HG02884 (cell line): Measurements from ENCODE around the gene SLC35D1.

Source experiments
- ATAC-seq: cut with Tn5 transposase; IDR thresholded peaks from one replicate; pipeline ENCODE4 v1.9.1; 2021; ENCODE audit warnings: mild to moderate bottlenecking, moderate library complexity; ENCODE audit not compliant: unreplicated experiment

The SLC35D1 gene

DNA sequence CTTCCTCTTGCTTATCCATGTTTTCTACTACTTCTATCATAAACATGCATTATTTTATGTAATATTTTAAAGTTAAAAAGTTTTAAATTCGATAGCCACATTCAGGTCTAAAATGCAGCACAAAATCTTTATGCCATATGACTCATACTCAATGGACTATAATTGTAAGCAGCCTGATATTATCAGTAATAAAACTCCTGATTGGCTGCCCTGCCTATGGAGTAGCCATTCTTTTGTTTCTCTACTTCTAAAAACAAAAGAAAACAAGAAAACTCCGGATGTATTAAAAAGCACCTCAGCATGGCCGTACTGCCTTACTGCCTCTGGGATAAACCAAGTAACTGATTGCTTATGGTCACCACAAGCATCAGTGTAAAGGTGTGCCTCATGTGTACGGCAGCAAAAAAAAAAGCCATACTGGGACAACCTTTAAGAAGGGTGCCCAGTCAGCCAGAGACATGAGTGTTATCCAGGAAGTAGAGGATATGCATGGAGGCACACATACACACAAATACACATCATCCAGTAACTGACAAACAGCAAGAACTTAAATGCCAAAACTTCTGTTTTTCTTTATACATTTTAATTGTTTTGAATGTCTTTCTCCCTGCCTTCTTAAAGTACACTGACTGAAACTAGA lies 9.2 kb downstream of the SLC35D1 start:
- no peak for ATAC-seq

DNA sequence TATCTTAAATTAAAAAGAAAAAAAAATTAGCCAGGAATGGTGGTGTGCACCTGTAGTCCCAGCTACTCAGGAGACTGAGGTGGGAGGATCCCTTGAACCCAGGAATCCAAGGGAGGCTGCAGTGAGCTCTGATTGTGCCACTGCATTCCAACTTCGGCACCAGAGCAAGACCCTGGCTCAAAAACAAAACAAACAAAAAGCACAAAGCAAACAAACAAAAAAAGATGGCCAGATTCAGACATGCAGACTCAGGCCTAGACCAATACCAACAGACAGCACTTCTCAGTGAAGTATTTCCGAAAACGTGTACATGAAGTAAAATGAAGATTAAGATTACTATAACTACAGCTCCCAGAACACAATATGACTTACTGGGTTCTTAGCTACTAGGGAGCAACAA lies 10.6 kb downstream of the SLC35D1 start:
- no peak for ATAC-seq

DNA sequence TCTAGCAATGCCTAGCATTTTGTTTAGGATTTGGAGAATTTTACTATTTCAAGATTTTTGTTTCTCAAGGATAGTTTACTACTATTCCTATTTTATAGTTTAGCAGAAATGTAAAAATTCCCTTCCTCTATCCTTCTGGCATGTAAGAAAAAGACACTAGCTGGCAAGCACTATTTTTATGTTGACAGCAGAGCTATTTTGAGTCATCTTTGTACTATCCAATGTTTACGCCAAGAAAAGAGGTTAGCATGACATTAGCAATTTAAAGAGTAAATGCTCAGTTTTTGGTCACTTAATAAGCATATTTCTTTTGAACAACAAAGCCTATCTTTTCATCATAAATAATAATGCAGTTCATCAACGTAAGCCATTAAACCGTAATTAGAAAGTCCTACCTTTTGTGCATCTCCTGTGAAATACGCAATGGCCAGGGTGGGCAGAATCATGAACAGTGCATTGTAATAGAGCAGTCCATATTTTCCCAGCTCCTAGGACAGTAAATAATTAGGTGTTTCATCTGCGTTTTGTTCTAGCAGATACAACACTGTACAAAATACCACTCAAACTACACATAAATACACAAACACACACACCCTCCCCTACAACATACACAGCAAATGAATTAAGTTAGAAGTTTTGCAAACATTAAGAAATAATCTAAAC lies 12.0 kb downstream of the SLC35D1 start:
- ATAC-seq: no peak

DNA sequence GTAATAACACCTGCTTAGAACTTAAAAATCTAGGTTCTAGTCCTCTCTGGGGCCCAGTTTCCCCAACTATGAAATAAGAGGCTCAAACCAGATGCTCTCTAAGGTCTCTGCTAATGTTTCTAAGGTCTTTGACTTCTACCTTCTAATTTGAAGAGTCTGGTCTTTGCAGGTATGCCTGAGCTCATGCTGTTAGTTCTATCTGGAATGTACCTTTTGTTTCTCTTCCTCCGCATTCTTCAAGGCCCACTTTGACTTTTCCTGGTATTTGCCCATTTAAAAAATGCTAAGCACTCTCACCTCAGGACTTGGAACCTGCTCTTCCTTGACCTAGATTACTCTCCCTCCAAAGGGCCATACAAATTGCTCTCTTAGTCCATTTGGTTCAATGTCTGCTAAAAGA lies 13.5 kb downstream of the SLC35D1 start:
- no peak for ATAC-seq

DNA sequence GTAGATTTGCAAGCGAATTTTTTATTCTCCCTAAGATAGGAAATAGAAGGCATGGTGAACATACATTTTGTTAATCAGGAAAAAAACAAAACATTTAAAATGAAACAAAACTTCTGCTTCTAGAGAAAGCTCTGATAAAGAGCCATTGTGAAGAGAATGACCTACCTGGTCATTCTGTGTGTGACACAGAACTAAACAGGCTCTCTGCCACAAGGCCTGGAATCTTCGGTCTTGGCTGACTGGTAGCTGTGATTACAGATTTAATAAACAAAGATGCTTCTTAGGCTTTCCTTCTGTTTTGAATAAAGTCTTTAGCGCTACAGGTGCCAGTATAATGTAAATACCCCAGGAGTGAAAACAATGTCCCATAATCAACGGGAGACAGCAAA lies 22.1 kb downstream of the SLC35D1 start:
- no peak for ATAC-seq

DNA sequence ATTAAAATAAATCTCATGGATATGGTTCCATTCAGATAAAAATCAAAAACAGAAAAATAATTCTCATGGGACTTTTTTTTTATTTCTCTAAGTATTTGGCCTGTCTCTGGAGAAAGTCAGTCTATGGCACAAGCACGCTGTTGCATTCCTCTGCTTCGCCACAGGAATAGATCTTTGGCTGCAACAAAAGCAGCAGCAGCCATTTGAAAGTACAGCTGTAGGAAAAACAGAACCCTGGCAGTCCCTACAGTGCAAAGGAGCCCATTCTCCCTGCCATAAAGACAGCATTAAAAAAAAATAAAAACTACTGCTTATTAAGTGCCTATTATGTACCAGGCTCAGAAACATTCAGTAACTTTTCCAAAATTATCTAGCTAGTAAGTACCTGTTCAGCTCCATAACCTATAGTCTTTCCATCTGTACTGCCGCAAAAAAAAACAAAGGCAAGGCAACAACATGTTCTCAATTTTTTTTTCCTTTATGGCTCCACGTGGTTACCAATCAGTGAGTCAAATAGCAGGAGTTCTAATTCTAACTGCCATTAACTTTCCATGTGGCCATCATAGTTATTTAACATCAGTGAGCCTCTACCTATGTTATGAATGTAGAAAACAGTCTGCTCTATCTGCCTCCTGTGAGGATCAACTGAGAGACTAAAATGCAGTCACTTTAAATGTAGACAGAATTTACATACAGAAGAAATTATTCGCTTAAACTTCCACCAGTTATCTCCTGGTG lies 22.7 kb downstream of the SLC35D1 start:
- no peak for ATAC-seq

DNA sequence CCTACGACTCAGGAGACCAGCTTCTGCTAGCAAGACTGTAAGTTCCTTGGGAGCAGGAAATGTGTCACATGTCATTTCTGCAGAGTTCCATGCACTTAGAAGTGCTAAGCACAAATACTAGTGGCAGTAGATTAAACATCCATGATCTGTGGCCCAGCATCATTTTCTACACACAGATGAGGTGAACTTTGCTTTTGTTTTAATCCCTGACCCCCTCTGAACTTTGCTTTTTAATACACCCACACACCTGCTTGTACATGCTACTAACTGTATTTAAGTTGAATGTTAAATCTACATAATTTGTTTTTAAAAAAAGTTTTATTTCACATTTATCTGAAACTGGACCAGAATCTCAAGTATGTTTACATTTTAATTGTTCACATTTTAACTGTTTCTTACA lies 24.5 kb downstream of the SLC35D1 start:
- no peak for ATAC-seq

DNA sequence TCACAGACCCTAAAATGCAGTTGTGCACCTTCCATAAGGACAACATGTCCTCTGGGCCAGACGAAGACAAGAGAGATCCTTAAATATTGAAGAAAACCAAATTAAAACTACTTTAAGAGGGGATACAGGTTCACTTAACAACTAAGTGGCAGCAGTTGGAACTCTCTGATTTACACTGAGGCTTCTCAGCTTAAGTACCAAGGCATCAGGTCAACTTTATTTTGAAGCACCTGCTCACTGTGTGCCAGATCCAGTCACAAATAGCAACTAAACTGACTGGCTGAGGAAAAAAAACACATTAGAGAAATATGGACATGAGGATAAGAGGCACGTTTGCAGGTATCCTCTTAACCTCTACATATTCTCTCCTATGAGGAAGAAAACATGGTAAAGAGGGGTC lies 33.2 kb downstream of the SLC35D1 start:
- ATAC-seq: no peak

DNA sequence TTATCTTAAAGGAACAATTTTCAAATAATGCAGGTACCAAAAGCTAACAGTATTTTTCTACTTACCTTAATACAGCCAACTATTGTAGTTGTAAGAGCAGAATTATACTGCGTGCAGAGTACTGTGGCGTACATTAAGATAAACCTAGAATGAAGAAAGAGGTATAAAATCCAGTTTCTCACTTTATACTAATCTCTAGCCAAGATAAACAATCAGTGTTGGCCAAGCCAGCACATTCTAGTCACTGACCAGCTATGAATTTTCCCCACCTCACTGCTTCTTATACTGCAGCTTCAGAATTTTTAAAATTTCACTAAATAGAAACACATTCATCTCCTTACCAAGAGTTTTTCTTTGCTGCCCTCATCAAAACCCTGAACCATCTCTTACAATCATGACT lies 33.6 kb downstream of the SLC35D1 start:
- no peak for ATAC-seq

DNA sequence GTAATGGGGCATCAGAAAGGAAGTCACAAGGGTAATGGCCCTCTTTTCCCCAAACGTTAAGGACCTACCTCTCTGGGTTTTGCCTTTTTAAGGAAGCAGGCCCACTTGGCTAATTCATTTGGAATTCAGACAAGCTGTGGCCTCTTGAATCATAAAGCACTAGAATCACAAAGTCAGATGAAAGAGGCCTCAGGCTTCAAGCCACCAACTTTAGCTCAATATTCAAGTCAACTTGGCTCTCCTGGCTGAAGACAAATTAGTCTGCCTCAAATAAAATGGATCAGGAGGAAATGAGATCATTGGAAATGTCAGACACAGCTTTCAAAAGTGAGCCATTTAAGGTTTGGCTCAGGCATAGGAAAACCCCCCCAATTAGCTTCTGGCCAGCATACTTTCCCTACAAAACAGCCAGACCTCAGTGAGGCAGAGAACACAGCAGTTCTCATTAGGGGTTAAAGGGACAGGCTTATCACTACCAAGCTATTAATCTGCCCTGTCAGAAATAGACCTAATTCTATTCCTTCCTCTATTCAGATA lies 34.3 kb downstream of the SLC35D1 start:
- no peak for ATAC-seq

DNA sequence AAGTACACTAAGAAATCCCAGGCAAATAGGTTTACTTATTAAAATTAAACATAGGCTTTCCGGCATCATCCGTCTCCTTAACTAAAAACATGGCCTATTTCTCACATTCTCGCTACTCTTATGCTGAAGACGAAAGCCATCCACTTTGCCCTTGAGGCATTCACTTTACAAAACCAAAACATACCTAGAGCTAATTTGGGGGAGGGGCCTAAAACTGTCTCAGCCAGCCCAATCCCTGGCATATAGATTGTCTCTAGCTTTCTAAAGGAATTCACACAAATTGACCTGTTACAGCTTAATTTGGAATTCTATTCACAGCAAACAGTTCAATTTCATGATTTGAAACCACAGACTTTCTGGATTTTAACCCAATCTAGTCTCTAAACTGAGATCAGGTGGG lies 34.8 kb downstream of the SLC35D1 start:
- ATAC-seq: no peak

DNA sequence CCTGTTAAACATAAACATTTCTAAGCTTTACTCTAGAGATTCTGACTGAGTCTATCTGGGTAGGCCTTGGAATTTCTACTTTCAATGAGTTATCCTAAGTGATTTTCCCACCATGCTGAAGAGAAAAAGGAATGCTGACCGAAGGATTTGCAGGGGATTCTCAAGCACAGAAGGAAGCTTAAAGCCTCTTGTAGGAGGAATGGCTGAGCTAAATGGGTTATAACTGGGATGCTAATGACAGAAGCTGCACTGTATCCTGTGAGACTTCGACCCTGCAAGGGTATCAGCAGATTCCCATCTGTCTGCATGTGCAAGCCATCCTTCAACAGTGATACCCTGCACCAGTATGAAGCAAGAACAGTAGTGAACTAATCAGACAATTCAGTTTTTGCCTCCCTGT lies 35.4 kb downstream of the SLC35D1 start:
- no peak for ATAC-seq

DNA sequence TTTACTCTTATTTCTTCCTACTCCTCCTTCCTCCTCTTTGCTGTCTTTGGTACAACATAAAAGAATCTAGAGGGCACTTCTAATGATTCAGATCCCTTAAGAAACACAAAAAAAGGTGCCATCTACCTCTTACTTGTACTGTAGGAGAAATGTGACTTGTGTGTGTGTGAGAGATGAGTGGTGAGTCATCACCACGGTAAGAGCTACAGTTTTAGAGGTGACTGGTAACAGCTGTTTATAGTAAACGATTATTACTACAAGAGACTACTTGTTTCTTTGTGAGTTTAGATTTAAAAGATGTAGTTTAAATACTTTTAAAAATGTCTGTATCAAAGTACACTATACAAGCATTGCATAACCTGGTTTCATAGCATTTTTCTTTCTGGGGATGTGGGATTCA lies 40.4 kb downstream of the SLC35D1 start:
- ATAC-seq: peak; percentile 48

DNA sequence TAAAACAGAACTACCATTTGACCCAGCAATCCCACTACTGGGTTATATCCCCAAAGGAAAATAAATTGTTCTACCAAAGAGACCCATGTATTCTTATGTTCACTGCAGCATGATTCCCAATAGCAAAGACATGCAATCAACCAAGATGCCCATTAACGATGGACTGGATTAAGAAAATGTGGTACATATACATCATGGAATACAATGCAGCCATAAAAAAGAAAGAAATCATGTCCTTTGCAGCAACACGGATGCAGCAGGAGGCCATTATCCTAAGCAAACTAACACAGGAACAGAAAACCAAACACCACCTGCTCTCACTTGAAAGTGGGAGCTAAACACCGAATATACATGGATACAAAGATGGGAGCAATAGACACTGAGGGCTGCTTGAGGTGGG lies 44.2 kb downstream of the SLC35D1 start:
- no peak for ATAC-seq

DNA sequence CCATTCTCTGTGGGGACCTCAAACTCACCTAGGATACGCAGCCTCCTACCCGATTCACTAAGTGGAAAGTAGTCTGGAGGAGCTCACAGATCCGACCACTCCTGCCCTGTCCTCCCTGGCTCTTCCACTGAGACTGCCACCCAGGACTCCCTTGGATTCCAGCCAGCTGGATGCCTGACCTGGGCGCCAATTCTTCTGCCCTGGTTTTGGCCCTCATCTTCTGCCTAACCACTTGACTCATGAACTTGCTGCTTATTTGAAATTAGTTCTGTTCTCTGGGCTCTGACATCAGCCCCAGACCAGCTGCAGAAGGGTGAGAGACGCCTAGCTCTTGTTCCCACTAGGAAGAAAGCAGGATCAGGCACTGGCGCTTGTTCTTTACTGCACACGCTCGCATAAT lies 48.9 kb downstream of the SLC35D1 start:
- ATAC-seq: no peak

DNA sequence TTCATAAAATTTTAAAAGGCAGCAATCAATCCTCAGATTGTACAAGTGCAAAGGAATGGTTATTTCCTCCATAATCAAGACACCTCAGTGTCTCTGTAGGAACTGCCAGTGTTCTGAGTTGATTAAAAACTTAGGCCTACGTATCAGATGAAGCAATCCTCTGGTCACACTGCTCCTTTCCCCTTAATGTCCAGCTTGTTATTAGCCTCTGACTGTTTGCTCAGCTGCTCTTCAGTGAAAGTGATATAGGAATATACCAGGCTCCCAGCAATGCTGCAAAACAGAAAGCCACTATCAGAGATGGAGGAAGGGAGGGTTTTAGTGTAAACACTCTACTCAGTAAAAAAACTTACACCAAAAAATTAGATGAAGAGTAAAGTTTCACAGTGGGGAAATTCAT lies 49.8 kb downstream of the SLC35D1 start:
- no peak for ATAC-seq

DNA sequence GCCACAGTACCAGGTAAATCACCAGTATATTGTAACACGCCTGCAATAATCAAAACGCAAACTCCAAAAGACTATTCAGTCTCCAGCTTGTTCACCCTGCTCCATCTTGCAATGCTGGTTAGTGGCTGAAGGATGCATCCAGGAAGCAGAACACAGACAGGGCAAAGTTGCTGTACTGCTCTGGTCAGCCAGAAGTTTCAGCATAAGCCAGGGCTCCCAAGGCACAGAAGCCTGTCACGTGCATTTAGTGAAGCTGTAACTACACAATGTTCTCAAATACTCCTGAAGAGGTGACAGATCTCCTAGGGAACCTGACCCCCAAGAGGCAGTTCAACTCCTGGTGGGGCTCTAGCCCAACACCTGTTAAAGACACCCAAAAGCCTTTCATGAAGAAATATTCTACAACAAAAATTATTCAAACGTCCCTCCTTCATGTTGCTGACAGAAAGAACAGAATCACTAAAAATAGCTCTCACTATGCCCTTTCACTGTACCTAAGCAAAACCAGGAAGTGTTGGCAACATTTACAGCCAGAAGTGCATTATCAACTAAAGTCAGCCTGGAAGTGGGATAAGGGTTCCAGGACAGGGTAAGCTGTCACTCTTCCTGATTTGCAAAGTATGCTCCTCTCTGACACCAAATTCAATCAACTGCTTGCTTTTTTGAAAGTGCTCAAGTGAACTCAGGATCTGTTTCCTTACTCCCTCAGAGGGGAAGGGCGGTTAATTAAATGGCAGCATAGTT lies 52.1 kb downstream of the SLC35D1 start:
- ATAC-seq: no peak

DNA sequence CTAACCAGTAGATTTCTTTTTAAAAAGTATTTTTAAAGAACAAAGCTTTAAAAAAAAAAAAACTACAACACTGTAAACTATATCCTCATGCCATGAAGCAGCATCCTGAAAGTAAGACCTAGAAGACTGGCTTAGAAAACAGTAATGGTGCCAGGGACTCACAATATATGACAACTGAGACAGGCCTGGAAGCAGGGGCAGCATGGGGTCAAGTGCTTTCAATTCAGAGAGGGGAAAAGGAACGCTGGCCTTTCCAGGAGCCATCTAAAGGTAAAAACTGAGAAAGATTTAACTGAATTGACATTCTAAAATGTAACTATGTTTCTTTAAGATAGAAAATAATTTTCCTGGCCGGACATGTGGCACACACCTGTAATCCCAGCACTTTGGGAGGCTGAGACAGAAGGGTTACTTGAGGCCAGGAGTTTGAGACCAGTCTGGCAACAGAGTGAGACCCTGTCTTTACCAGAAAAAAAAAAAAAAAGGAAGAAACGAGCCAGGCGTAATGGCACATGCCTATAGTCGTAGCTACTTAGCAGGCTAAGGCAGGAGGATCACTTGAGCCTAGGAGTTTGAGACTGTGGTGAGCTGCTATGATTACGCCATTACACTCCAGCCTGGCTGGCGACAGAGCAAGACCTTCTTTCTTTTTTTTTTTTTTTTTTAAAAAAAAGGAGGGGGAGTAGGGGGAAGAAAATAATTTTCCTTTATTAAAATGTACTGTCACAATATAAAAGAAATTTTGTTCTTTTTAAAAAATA lies 54.1 kb downstream of the SLC35D1 start:
- no peak for ATAC-seq

DNA sequence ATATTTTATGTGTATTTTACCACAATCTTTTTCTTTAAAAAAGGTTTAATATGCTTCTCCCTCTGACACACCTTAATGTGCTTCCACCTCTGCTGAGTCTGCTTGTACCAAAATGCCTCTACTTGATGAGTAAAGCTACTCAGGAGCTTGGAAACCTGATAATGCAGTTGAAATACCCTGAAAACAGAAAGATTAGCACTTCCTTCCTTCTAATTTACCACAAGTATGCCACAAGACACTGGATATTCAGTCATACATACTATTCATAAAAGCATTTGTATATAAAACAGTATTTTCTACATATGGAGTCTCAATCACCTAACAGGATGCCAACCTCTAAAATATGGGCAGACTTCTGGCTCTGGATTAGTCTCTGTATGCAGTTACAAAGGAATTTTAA lies 55.0 kb downstream of the SLC35D1 start:
- ATAC-seq: no peak

DNA sequence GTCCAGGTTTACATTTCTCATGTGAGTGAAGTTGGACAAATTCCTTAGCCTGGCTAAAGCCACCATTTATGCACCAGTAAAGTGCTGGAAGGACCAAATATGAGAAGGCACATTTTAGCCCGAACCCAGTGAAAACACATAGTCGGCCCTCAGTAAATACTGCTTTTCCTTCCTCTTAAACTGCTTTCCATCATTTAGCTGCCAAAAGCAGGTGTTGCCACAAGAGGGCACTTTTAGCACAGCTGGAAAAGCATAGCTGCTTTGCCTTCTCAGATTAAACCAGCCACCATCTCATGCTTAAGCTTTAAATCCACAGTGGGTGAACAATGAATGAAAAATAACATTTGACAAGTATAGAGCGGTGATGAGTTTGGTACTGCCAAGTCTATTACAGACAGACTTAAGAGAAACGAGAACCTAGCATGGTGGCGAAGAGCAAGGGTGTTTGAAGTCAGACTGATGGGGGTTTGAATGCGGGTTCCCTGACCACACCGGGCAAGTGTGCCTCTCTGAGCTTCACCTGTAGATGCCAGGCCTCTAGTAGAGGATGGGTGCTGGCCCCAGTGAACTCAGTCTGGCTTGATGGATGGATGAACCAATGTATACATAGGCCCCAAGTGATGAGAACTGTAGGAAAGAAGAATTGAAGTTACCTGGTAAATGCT lies 57.8 kb downstream of the SLC35D1 start:
- ATAC-seq: peak; percentile 53
